Measurements from ENCODE around the gene KIAA0319L.

KIAA0319L gene

DNA sequence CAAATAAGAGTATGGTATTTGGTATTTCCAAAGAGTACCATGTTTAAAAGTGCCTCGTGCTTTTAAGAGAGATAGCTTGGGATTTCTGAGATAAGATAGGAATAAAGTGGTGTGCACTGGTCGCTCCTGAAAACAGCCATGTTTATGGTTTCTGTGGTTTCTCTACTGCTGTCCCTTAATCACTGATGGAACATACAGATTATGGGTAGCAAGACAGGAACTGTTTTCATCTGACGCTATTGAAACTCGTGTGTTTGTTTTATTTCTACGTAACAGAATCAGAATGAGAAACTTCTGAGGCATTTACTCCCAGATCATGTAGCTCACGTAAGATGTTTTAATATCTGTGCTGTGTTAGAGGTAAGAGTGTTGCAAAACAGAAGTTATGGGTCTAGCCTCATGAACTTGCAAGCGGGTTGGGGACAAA is 126.0 kb downstream of the KIAA0319L start:
- no peak overlapping the region for H3K4me3 ChIP-seq (ENCODE audit: low read length)
- no peak for TF ChIP-seq ZNF274 (IDR thresholded peaks at IDR 0.05; ENCODE audit: low read depth, low read length)

DNA sequence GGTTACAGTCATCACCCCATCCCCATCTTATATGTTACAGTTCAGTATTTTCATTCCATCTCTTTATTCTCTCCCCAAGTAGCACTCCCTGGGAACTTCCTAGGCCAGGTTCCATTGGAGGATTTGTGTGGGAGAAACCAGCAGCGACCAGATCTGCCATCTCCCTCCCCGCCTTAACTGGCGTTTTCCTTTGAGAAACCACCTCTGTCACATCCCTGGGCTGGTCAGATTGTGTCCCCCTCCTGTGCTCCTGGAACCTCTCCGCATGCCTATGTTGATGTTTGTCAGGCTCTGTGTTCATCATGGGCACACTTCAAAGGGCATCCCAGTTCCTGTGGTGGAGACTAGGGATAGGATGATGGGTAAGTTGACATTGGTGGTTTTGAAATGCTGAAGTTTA is 126.4 kb downstream of the KIAA0319L start:
- no peak for TF ChIP-seq ZNF274 (IDR thresholded peaks at IDR 0.05; ENCODE audit: low read depth, low read length)
- no peak overlapping the region for H3K4me3 ChIP-seq (ENCODE audit: low read length)

DNA sequence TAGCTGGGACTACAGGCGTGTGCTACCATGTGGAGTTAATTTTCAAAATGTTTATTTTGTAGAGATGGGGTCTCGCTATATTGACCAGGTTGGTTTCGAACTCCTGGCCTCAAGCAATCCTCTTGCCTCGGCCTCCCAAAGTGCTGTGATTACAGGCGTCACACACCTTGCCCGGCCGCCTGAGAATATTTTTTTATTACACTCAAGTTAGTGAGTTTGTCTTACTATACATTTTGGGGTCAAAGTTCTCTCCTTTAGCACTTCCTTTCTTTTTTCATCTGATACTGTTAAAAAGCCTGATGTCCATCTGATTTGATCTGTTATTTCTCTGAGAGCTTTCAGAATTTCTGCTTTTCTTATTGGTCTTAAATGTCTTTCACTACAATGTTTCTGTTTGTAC is 128.8 kb downstream of the KIAA0319L start:
- no peak overlapping the region for H3K4me3 ChIP-seq (ENCODE audit: low read length)
- TF ChIP-seq ZNF274 (IDR thresholded peaks at IDR 0.05; ENCODE audit: low read depth, low read length): no peak

DNA sequence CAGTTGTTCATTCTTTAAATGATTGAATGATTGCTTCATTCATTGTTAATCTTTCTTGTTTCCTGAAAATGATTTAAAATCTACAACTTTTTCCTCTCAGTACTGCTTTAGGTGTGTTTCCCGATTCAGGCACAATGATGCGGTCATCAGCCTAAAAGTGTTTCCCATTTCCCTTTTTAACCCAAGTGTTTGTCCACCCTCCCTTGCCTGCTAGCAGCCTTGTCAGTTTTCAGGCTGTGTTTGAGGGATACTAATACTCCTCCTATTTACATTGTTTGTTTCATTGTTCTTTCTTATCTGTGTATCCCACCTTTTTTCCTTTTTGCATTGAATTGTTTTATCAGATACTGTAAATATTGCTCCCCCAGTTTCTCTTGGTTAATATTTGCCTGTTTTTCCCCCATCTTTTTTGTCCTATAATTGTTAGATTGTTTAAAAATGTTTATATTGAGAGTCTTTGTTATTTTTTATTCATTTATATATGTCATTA is 131.1 kb downstream of the KIAA0319L start:
- TF ChIP-seq ZNF274 (IDR thresholded peaks at IDR 0.05; ENCODE audit: low read depth, low read length): no peak
- H3K4me3 ChIP-seq (ENCODE audit: low read length): no peak overlapping the region

DNA sequence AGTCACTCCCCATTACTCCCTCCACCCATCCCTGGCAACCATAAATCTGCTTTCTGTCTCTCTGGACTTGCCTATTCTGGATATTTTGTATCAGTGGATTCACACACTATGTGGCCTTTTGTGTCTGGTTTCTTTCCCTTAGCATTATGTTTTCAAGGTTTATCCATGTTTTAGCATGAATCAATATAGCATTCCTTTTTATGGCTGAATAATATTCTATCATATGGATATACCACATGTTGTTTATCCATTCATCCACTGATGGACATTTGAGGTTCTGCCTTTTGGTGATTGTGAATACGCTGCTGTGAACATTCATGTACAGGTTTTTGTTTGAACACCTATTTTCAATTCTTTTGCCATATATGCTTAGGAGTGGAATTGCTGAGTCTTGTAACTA is 148.3 kb downstream of the KIAA0319L start:
- TF ChIP-seq ZNF274 (IDR thresholded peaks at IDR 0.05; ENCODE audit: low read depth, low read length): no peak
- H3K4me3 ChIP-seq (ENCODE audit: low read length): no peak overlapping the region

DNA sequence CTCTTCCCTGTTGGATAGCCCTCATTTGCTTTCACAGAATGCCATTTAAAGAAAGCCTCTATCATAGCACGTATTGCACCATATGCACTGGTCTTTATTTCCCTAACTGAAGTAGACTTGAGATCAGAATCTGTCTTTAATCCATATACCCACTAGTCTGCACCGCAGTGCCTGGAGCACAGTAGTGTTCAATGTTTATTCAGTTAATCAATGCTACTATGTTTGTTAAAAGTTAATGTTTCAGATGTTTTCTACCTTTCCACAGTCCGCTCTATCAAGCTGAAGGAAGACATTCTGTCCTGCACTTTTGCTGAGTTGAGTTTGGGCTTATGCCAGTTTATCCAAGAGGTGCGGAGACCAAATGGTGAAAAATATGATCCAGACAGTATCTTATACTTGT is 149.5 kb downstream of the KIAA0319L start:
- no peak overlapping the region for H3K4me3 ChIP-seq (ENCODE audit: low read length)
- TF ChIP-seq ZNF274 (IDR thresholded peaks at IDR 0.05; ENCODE audit: low read depth, low read length): no peak

DNA sequence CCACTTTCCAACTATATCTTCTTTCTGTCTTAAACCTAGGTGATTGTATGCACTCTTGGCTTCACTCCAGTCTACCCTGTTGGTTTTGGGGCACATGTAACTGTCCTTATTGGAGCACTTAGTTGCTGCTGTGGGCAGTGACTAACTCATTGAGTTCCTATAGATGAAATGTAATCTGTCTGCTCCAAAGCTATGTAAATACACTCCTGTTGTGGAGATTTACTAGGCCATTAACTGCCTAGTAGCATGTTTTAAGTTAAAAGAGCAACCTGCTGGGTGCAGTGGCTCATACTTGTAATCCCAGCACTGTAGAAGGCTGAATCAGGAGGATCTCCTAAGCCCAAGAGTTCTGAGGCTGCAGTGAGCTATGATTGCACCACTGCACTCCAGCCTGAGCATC is 151.1 kb downstream of the KIAA0319L start:
- TF ChIP-seq ZNF274 (IDR thresholded peaks at IDR 0.05; ENCODE audit: low read depth, low read length): no peak
- no peak overlapping the region for H3K4me3 ChIP-seq (ENCODE audit: low read length)

DNA sequence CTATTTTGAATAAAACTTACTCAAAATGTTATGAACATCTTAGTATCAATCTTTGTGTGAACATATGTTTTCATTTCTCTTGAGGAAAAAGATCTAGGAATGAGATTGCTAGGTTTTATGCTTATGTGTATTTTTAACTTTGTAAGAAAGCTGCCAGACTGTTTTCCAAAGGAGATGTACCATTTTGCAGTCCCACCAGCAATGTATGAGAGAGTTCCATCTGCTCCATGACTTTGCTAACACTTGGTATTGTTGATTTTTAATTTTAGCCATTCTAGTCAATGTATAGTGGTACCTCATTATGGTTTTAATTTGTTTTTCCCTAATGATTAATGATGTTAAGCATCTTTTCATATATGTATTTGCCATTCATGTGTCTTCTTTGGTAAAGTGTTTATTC is 156.2 kb downstream of the KIAA0319L start:
- H3K4me3 ChIP-seq (ENCODE audit: low read length): no peak overlapping the region
- no peak for TF ChIP-seq ZNF274 (IDR thresholded peaks at IDR 0.05; ENCODE audit: low read depth, low read length)

DNA sequence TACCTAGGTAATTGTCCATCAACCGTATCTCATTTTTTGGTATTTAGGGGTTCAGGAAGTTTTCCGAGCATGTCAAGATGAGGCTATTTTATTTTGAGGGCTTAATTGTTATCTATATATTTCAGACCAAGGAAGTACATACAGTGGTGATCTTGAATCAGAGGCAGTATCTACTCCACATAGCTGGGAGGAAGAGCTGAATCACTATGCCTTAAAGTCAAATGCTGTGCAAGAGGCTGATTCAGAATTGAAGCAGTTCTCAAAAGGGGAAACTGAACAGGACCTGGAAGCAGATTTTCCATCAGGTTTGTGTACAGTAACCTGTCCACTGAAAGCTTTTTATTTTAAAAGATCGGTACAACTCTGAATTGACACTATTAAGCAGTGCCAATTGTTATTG is 158.5 kb downstream of the KIAA0319L start:
- H3K4me3 ChIP-seq (ENCODE audit: low read length): no peak overlapping the region
- no peak for TF ChIP-seq ZNF274 (IDR thresholded peaks at IDR 0.05; ENCODE audit: low read depth, low read length)

DNA sequence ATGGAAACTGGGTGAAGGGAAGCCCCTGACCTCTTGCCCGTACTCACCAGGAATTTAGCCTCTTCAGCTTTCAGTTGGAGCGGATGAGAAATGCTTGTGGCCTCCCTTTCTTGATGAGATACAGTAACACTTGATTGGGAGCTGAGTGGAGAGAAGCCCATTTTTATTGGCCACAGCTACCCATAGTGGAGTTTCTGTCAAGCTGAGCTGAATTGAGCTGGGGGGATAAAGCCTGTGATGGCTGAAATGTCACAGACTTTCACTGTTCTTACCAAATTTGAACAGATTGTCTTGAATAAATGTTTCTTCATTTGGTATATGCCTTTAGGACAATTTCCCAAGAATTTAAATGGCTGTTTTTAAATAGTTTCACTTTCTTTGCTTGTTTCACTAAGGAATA is 162.8 kb downstream of the KIAA0319L start:
- no peak for TF ChIP-seq ZNF274 (IDR thresholded peaks at IDR 0.05; ENCODE audit: low read depth, low read length)
- no peak overlapping the region for H3K4me3 ChIP-seq (ENCODE audit: low read length)

DNA sequence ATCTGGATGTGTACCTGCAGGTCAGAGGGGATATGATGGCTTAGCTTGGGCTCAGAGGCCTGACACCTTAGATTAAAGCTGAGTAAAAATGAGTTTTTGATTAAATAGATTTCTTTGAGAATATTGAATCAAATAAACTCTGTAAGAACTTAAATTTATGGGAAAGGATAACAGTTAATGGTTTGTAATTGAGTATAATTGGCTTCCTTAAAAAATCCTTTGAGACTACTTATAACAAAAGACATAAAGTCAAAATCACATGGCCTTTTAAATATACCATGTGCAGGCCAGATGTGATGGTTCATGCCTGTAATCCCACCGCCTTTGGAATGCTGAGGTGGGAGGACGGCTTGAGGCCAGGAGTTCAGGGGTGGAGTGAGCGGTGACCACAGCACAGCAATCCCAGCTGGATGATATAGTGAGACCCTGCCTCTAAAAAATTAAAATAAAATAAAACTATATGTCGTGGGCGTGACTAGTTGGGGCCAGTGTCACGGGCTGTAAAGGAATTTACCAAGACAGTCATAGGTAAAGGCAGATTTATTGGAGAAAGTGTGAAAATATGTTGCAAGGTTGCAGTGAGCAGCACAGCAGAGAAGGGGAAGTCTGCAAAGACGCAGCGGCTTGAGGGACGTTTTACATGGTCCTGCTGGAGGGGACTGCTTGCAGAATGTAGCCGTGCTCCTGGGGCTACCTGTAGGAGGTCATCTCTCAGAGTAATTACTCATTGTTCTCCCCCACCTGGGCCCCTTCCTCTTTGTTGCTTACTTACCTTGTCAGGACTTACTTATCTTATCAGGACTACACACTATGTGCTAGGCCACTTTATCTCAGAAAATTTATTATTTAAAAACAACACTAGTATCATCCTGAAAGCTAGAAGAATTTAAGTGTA is 166.4 kb downstream of the KIAA0319L start:
- no peak overlapping the region for H3K4me3 ChIP-seq (ENCODE audit: low read length)
- TF ChIP-seq ZNF274 (IDR thresholded peaks at IDR 0.05; ENCODE audit: low read depth, low read length): no peak

DNA sequence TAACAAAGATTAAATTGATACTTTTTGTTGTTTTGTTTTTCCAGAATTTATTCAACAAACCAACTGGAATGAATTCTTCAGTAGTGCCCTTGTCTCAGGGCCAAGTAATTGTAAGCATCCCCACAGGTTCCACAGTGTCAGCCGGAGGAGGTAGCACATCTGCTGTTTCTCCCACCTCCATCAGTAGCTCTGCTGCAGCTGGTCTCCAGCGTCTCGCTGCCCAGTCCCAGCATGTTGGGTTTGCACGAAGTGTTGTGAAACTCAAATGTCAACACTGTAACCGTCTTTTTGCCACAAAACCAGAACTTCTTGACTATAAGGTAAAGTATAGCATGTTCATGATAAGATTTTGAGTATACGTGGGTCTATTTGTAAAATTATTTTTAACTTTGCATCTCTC is 170.2 kb downstream of the KIAA0319L start:
- TF ChIP-seq ZNF274 (IDR thresholded peaks at IDR 0.05; ENCODE audit: low read depth, low read length): no peak
- H3K4me3 ChIP-seq (ENCODE audit: low read length): no peak overlapping the region

DNA sequence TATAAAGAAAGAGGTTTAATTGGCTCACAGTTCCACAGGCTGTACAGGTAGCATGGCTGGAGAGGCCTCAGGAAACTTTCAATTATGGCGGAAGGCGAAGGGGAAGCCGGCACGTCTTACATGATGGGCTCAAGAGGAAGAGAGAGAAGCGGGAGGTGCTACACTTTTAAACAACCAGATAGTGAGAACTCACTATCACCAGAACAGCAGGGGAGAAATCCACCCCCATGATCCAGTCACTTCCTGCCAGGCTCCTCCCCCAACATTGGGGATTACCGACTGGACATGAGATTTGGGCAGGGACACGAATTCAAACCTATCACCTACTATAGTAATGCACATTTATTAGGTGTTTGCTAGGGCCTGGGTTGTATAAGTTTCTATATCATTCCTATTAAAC is 170.9 kb downstream of the KIAA0319L start:
- no peak overlapping the region for H3K4me3 ChIP-seq (ENCODE audit: low read length)
- no peak for TF ChIP-seq ZNF274 (IDR thresholded peaks at IDR 0.05; ENCODE audit: low read depth, low read length)

Measured in GM08714 (cell line).